ENCODE measurements around the gene SPEF1.
"Not testable (repeated sequence)": the region's sequence is repeated elsewhere in the genome, so short reads cannot be mapped to it uniquely, and the experiment has no call there.

SPEF1 gene

DNA sequence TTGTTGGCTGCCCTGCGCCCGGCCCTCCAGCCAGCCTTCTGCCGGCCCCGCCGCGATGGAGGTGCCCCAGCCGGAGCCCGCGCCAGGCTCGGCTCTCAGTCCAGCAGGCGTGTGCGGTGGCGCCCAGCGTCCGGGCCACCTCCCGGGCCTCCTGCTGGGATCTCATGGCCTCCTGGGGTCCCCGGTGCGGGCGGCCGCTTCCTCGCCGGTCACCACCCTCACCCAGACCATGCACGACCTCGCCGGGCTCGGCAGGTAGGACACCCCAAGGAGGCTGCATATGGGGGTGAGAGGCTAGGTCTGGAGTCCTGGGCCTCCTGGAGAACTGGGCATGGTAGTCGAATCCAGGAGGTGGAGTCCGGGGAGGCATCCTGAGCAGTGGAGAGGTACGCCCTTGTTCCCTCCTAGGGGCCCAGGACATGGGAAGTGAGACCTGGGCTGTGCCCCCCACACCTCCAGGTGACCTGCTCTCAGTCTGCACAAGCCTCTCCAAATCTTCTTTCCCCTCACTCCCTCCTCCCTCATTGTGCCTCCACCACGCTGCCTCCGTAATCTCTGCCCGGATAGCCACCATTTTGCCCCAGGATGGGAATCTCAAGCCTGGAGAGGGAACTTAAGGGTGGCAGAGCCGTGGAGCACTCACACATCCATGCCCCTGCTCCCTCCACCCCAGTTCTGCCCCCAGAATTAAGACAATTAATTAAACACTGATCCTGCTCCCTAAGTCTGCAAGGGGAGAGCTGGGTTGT lies 15.4 kb upstream of the SPEF1 start:
- Histone ChIP-seq H3K4me3 (ENCODE audit: low read length) (peak overlapping the region; percentile 86), H3K36me3 (ENCODE audit: control insufficient read depth, low read depth, low read length) (peaks cover 4% of the 10 kb centered on the region), H3K4me1 (ENCODE audit: control insufficient read depth, low read depth, low read length) (peaks cover 34% of the 10 kb centered on the region), H3K9ac (ENCODE audit: low read length) (peak overlapping the region; percentile 50), H3K9me3 (ENCODE audit: control insufficient read depth, low read depth, low read length) (no peaks in the 10 kb centered on the region), H3K27me3 (ENCODE audit: control insufficient read depth, insufficient read depth, low read length) (no peaks in the 10 kb centered on the region), H3K27ac (ENCODE audit: low read length) (no peak overlapping the region)

DNA sequence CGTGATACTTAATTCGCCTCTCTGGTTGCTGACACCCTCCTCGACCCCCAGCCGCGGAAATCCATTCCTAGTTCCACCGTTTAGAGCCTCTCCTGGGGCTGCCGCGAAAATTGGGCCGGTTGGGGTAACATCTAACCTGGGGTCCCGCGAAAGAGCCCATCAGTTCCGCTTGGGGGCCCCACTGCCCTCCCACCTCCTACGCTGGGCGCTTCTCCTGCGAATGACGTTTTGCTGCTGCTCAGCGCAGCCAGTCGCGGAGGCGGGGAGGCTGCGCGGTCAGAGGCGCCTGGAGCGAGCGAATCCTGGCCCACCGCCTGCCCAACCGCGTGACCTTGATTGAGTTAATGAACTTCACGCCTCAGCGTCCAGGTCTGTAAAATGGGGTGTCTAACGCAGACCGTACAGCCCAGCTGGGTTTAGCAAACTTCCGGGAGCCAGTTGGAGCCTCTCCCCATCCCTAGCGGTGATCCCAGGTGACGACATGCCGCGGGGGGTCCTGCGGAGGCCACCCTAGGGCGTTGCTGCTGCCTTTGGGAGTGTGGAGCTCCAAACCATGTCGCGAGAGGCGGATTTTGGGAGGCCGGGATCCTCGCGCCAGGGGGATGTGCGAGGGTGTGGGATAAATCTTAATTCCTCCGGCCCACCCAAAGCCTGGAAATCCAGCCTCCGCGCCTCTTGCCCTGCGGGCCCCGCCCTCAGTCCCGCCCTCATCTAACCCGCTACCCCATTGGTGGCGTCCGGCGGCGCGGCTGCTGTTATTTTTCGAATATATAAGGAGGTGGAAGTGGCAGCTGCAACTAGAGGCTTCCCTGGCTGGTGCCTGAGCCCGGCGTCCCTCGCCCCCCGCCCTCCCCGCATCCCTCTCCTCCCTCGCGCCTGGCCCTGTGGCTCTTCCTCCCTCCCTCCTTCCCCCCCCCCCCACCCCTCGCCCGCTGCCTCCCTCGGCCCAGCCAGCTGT lies 14.5 kb upstream of the SPEF1 start, which contains the start of gene CDC25B:
Gene CDC25B, plus strand, starts transcription at position 800 of the 958 bp plus-strand sequence. CDS start 222 bp downstream, outside the sequence.
- Histone ChIP-seq H3K4me3 (ENCODE audit: low read length) (peak within 1 kb of the TSS; percentile 86), H3K9me3 (ENCODE audit: control insufficient read depth, low read depth, low read length) (no peaks in the 10 kb centered on the region), H3K27ac (ENCODE audit: low read length) (no peak within 1 kb of the TSS), H3K36me3 (ENCODE audit: control insufficient read depth, low read depth, low read length) (no peaks in the 10 kb centered on the region), H3K9ac (ENCODE audit: low read length) (peak within 1 kb of the TSS; percentile 61), H3K27me3 (ENCODE audit: control insufficient read depth, insufficient read depth, low read length) (no peaks in the 10 kb centered on the region), H3K4me1 (ENCODE audit: control insufficient read depth, low read depth, low read length) (peaks cover 34% of the 10 kb centered on the region)

DNA sequence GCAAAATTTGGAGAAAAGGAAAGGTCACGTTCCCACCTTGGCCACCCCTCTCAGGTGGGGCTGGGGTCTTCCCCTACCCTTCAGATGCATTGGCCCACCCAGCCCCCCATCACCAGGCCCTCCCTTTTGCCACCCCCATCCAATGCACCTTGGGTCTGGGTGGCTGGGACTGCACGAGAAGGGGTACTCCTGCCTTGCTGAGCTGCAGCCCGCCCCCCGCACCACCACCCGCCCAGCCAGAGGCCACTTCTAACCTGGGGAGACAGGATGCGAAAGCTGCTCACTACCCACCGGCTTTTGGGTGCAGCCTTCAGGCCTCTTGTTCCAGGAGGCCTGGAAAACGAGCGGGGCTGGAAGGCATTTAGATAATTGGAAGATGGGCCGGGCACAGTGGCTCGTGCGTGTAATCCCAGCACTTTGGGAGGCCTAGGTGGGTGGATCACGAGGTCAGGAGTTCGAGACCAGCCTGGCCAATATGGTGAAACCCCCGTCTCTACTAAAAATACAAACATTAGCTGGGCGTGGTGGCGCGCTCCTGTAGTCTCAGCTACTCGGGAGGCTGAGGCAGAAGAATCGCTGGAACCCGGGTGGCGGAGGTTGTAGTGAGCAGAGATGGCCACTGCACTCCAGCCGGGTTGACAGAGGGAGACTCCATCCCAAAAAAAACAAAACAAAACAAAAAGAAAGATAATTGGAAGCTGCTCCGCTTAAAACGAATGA lies 13.6 kb upstream of the SPEF1 start:
- Histone ChIP-seq H3K4me3 (ENCODE audit: low read length) (peak overlapping the region; percentile 86), H3K9ac (ENCODE audit: low read length) (no peak overlapping the region), H3K27ac (ENCODE audit: low read length) (no peak overlapping the region), H3K4me1 (ENCODE audit: control insufficient read depth, low read depth, low read length) (peaks cover 28% of the 10 kb centered on the region), H3K9me3 (ENCODE audit: control insufficient read depth, low read depth, low read length) (no peaks in the 10 kb centered on the region), H3K36me3 (ENCODE audit: control insufficient read depth, low read depth, low read length) (no peaks in the 10 kb centered on the region), H3K27me3 (ENCODE audit: control insufficient read depth, insufficient read depth, low read length) (no peaks in the 10 kb centered on the region)

DNA sequence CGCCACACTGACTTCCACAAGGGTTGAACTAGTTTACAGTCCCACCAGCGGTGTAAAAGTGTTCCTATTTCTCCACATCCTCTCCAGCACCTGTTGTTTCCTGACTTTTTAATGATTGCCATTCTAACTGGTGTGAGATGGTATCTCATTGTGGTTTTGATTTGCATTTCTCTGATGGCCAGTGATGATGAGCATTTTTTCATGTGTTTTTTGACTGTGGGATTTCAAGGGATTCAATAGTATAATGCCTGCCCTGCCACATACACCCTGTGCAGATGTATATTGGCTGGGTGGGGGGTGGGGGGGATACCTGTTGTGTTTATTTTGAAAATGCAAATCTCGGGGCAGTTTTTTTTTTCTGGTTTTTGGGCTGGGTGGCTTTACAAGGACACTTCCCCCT lies 12.9 kb upstream of the SPEF1 start:
- not testable (repeated sequence) for H3K9ac ChIP-seq (ENCODE audit: low read length); H3K27ac ChIP-seq (ENCODE audit: low read length); H3K36me3 ChIP-seq (ENCODE audit: control insufficient read depth, low read depth, low read length); H3K4me3 ChIP-seq (ENCODE audit: low read length); H3K27me3 ChIP-seq (ENCODE audit: control insufficient read depth, insufficient read depth, low read length); H3K9me3 ChIP-seq (ENCODE audit: control insufficient read depth, low read depth, low read length)
- peaks cover 22% of the 10 kb centered on the region for H3K4me1 ChIP-seq (ENCODE audit: control insufficient read depth, low read depth, low read length)

DNA sequence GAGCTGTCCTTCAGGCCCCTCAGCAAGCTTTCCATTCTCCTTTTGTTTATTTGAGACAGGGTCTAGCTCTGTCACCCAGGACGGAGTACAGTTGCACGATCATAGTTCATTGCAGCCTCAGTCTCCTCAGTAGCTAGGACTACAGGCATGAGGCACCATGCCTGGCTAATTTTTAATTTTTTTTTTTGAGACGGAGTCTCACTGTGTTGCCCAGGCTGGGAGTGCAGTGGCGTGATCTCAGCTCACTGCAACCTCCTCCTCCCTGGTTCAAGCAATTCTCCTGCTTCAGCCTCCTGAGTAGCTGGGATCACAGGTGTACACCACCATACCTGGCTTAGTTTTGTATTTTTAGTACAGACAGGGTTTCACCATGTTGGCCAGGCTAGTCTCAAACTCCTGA lies 8.0 kb upstream of the SPEF1 start:
- not testable (repeated sequence) for H3K36me3 ChIP-seq (ENCODE audit: control insufficient read depth, low read depth, low read length); H3K27ac ChIP-seq (ENCODE audit: low read length); H3K4me1 ChIP-seq (ENCODE audit: control insufficient read depth, low read depth, low read length); H3K4me3 ChIP-seq (ENCODE audit: low read length); H3K9ac ChIP-seq (ENCODE audit: low read length); H3K9me3 ChIP-seq (ENCODE audit: control insufficient read depth, low read depth, low read length)
- peaks cover 23% of the 10 kb centered on the region for H3K27me3 ChIP-seq (ENCODE audit: control insufficient read depth, insufficient read depth, low read length)

DNA sequence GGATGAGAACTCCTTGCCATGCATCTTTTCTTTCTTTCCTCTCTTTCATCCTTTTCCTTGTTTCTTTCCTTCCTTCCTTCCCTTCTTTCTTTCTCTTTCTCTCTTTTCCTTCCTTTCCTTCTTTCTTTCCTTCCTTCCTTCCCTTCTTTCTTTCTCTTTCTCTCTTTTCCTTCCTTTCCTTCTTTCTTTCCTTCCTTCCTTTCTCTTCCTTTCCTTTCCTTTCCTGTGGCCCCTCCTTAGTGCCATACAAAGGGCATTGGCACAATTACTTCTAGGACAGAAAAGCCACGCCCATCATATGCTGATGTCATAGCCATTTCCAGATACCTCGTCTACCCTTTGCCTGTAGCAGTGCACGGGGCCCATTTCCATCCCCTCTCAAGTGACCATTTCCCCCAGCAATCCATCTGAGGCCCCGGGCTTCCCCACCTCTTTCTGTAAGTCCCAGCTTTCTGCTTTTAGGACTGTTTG lies 7.5 kb upstream of the SPEF1 start:
- no peak overlapping the region for H3K4me3 ChIP-seq (ENCODE audit: low read length)
- no peak overlapping the region for H3K27ac ChIP-seq (ENCODE audit: low read length)
- no peaks in the 10 kb centered on the region for H3K9me3 ChIP-seq (ENCODE audit: control insufficient read depth, low read depth, low read length)
- H3K9ac ChIP-seq (ENCODE audit: low read length) = no peak overlapping the region
- peaks cover 4% of the 10 kb centered on the region for H3K4me1 ChIP-seq (ENCODE audit: control insufficient read depth, low read depth, low read length)
- H3K36me3 ChIP-seq (ENCODE audit: control insufficient read depth, low read depth, low read length) = no peaks in the 10 kb centered on the region
- H3K27me3 ChIP-seq (ENCODE audit: control insufficient read depth, insufficient read depth, low read length) = peaks cover 23% of the 10 kb centered on the region

DNA sequence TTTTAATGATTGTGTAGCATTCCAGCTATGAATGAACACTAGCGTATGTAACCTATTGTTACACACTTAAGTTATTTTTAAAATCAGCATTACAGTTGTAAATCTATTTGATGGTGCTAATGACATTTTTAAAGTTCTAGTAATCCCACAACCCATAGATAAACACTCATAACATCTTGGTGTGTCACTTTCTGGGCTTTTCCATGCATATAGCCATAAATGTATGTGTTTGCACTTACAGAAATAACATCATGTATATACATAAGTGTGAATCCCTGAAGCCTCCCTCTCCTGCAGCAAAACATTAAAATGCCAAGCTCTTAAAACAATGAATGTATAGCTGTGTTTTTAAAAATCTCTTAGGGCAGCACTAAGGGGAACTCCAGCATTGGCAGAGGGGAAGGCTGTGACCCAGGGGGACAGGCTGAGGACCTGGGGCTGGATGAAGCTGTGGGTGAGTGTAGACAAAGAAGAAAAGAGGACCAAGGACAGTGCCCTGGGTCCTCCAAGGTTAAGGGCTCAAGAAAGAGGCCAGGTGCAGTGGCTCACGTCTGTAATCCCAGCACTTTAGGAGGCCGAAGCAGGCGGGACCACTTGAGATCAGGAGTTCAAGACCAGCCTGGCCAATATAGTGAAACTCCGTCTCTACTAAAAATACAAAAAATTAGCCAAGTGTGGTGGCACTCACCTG lies 6.2 kb upstream of the SPEF1 start:
- H3K9ac ChIP-seq (ENCODE audit: low read length) = no peak overlapping the region
- H3K4me3 ChIP-seq (ENCODE audit: low read length) = no peak overlapping the region
- no peaks in the 10 kb centered on the region for H3K36me3 ChIP-seq (ENCODE audit: control insufficient read depth, low read depth, low read length)
- no peaks in the 10 kb centered on the region for H3K9me3 ChIP-seq (ENCODE audit: control insufficient read depth, low read depth, low read length)
- H3K27me3 ChIP-seq (ENCODE audit: control insufficient read depth, insufficient read depth, low read length) = peaks cover 23% of the 10 kb centered on the region
- no peak overlapping the region for H3K27ac ChIP-seq (ENCODE audit: low read length)
- peaks cover 4% of the 10 kb centered on the region for H3K4me1 ChIP-seq (ENCODE audit: control insufficient read depth, low read depth, low read length)

- H3K27me3 ChIP-seq (ENCODE audit: control insufficient read depth, insufficient read depth, low read length) = peaks cover 23% of the 10 kb centered on the region
- H3K9me3 ChIP-seq (ENCODE audit: control insufficient read depth, low read depth, low read length) = no peaks in the 10 kb centered on the region
- no peaks in the 10 kb centered on the region for H3K36me3 ChIP-seq (ENCODE audit: control insufficient read depth, low read depth, low read length)
- H3K9ac ChIP-seq (ENCODE audit: low read length) = peak within 1 kb of the TSS; percentile 45
- no peak within 1 kb of the TSS for H3K27ac ChIP-seq (ENCODE audit: low read length)
- peaks cover 4% of the 10 kb centered on the region for H3K4me1 ChIP-seq (ENCODE audit: control insufficient read depth, low read depth, low read length)
- H3K4me3 ChIP-seq (ENCODE audit: low read length) = peak within 1 kb of the TSS; percentile 70
Observed at GRCh38 chr20:3786665-3787323, 5.5 kb upstream of the SPEF1 start, which contains the start of gene CENPB. Gene CENPB (minus strand): TSS chr20:3786740. CDS start chr20:3786483, 257 bp downstream.

- no peaks in the 10 kb centered on the region for H3K36me3 ChIP-seq (ENCODE audit: control insufficient read depth, low read depth, low read length)
- peaks cover 8% of the 10 kb centered on the region for H3K4me1 ChIP-seq (ENCODE audit: control insufficient read depth, low read depth, low read length)
- H3K27me3 ChIP-seq (ENCODE audit: control insufficient read depth, insufficient read depth, low read length) = peaks cover 23% of the 10 kb centered on the region
- H3K9ac ChIP-seq (ENCODE audit: low read length) = peak overlapping the region; percentile 45
- H3K27ac ChIP-seq (ENCODE audit: low read length) = no peak overlapping the region
- peak overlapping the region; percentile 70 for H3K4me3 ChIP-seq (ENCODE audit: low read length)
- H3K9me3 ChIP-seq (ENCODE audit: control insufficient read depth, low read depth, low read length) = no peaks in the 10 kb centered on the region
Observed at GRCh38 chr20:3786126-3786484, 4.9 kb upstream of the SPEF1 start.

- peaks cover 8% of the 10 kb centered on the region for H3K4me1 ChIP-seq (ENCODE audit: control insufficient read depth, low read depth, low read length)
- no peak overlapping the region for H3K27ac ChIP-seq (ENCODE audit: low read length)
- H3K4me3 ChIP-seq (ENCODE audit: low read length) = peak overlapping the region; percentile 70
- H3K9me3 ChIP-seq (ENCODE audit: control insufficient read depth, low read depth, low read length) = no peaks in the 10 kb centered on the region
- peak overlapping the region; percentile 45 for H3K9ac ChIP-seq (ENCODE audit: low read length)
- no peaks in the 10 kb centered on the region for H3K36me3 ChIP-seq (ENCODE audit: control insufficient read depth, low read depth, low read length)
- H3K27me3 ChIP-seq (ENCODE audit: control insufficient read depth, insufficient read depth, low read length) = peaks cover 25% of the 10 kb centered on the region
Observed at GRCh38 chr20:3785240-3786125, 4.2 kb upstream of the SPEF1 start.
